HG02970 (cell line): ENCODE data around the gene MAPK9.

Experiments used
- ATAC-seq: cut with Tn5 transposase; IDR thresholded peaks from one replicate; pipeline ENCODE4 v1.9.1; 2021; ENCODE audit warnings: mild to moderate bottlenecking, moderate library complexity, moderate number of reproducible peaks; ENCODE audit not compliant: unreplicated experiment, low FRiP score

Gene MAPK9

DNA sequence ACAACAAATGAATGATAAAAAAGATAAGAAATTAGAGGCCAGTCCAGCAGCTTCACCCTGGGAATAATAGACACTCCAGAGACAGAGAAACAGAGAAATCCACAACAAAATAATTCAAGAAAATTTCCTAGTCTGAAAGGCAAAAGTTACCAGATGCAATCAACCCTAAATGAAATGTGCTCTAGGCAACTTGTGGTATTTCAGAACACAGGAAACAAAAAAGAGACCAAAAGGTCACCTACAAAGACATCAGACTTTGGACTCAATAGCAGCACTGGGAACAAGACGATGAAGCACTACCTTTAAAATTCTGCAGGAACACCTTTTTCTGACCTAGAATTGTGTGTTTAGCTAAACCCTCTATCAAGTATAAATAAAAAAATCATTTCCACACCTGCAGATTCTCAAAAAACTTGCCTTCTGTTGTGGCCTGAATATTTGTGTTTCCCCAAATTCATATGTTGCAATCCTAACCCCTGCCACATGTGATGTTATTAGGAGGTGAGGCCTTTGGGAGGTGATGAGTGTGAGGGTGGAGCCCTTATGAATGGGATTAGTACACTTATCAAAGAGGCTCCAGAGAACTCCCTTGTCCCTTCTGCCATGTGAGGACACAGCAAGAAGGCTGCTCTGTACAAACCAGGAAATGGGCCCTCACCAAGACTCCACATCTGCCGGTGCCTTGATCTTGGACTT is 5.9 kb upstream of the MAPK9 start:
- no peak for ATAC-seq

DNA sequence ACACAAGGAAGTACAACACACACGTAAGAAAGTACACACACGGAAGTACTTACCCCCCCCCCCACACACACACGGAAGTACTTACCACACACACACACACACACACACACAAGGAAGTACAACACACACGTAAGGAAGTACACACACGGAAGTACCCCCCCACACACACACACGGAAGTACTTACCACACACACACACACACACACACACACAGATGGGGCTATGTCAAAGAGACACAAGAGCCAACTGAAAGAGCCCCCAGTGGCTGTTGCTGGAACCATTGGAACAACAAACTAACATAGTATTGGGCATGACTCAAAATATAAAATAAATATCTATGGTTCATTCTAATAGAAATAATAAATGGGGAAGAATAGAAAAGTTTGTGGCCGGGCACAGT is 4.9 kb upstream of the MAPK9 start:
- no peak for ATAC-seq

DNA sequence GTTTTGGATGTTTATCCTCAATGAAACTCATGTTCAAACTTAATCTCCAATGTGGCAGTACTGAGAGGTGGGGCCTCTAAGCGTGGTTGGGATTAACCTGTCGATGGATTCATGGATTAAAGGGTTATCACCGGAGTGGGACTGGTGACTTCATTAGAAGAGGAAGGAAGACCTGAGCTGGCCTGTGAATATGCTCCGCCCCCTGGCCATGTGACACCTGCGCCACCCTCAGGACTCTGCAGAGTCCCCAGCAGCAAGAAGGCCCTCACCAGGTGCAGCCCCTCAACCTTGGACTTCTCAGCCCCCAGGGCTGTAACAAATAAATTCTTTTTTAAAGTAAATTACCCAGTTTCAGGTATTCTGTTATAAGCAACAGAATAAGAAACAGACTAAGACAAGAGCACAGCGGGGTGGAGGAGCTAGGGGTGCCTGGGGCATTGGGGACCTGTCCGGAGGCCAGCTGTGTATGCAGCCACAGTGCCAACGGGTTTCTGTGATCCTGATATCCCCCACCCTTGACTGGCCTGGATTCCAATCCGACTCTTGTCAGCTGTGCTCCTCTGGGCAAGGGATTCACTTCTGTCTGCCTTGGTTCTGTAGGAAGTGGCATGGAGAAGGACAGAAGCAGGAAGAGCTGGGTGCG is 3.2 kb upstream of the MAPK9 start:
- no peak for ATAC-seq

DNA sequence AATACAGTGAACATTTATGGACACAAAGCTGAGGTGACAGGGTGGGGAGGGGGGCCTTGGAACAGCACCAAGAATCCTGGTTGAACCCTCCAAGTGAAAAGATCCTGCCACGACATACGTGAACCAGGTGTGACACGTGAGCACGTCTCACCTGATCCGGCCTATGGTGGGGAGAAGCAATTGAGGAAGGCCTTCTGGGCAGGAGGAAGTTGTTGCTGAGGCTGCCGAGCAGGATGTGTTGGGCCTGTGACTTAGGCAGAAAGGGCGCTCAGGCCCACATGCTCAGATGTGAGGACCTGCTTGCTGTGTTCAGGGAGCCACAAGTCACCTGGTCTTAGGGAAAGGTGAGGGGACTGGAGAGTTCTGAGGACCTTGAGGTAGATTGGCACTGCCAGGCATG is 2.5 kb upstream of the MAPK9 start:
- no peak for ATAC-seq

DNA sequence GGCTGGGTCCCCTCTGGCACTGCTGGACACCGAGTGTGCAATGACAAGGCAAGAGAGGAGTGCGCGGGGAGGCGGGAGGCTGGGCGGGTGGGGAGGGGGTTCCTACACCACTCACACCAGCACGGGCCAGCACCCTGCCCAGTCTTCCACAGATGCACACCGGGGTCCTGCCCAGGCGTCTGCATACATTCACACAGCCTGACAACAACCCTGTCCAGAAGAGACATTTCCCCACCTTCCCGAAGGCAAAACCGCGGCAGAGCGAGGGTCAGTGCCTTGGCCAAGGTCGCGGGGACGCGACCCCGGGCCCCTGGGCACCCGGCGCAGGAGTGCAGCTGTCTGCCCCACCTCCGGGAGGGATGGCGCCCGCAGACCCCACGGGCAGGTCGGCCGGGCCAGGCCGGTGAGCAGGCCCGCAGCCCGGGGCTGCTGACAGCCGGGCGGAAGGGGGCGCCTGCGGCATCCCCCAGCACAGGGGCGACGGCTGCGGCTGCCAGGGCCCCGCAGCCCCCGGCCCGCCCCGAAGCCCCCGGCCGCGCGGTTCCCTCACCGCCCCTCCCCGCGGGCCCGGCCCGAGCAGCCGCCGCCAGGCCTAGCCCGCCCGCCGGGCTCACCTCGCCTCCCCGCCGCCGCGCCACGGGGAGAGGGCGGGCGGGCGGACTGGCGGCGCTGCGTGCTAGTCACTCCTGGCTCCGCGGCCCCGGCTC is 496 bp downstream of the MAPK9 start:
- ATAC-seq, result peak; percentile 10

DNA sequence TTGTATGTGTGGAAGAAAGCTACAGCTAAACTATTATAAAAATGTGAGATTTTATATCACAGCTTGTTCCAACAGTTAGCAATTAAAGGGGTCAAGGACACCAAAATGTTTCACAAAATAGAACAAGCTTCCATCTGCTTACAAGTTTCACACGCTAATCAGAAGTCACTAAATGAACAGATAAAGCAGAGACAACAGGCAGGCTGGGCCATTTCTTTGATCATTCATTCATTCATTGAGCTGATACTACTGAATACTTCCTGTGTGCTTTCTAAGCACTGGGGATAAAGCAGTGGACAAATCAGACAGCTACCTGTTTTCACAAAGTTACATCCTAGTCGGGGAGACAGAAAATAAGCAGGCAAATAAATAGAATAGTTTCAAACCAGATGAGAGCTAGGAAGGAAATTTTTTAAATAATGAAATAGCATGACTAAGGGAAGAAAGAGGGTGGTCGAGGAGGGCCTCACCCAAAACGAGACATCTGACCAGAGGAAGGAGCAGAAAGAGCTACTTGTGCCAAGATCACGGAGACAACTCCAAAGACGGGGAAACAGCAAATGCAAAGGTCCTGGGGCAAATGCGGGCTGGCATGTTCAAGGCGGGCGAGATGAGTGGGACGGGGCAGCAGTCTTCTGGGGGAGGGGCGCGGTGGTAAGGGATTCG is 1.2 kb downstream of the MAPK9 start:
- ATAC-seq, result no peak

DNA sequence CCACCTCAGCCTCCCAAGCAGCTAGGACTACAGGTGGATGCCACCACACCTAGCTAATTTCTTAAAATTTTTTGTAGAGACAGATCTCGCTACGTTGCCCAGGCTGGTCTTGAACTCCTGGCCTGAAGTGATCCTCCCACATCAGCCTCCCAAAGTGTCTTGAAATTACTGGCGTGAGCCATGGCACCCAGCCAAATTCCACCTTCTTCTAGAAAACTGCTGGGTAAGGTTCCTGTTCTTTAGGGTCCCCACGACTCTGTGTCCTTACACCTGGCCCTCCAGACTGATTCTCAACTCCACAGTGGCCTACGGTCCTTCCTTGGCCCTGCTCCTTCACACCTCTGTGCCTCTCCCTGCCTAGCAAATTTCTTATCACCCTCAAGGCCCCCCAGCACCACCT is 1.9 kb downstream of the MAPK9 start:
- ATAC-seq, result no peak

DNA sequence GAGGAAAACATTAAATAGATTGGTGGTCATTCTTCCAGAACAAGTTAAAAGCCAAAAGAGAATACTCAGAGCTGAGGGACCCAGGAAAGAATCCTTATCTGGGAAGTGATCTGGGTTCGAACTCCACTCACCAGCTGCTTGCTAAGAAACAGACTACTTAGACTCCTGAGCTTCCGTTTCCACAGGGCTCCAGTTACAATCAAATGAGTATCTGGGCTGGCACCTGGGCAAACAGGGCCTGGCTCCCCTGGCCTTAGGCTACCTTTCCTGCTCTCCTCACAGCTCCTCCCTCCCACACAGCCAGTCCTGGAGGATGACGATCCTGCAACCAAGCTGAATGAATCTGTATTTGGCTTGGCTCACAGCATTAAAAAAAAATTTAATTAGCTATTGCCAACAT is 2.5 kb downstream of the MAPK9 start:
- no peak for ATAC-seq

DNA sequence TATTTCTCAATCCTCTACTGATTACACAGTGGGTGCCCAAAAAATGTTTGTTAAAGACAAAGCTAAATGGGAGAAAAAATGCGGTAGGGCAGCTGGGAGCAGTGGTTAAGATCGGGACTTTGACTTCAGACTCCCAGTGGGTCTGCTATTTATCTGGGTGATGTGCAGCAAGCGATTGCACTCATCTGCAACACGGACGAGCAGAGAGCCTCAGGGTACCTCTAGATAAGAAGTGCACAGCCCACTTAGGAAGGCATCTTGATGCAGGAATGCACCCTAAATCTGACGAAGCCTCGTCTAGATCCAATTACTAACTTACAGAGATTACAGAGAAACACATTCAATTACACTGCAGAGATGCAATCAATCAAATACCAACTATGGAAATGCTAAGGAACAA is 4.0 kb downstream of the MAPK9 start:
- no peak for ATAC-seq

DNA sequence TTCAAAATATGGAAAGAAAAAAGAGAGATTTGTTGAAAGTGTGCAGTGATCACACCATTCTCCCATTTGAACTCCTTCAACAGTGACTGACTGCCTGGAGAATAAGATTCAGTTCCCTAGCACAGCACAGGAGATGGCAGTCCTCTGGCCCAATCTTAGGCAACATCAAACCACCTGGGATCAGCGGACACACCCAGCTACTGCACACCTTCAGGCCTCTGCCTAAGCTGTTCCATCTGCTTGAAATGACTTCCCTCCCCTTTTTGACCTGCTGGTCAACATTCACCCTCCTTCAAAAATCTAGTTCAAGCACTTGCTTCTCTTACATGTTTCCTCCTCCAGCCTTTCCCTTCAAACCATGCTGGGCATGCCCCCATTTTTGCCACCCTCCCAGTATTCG is 4.5 kb downstream of the MAPK9 start:
- ATAC-seq, result no peak

DNA sequence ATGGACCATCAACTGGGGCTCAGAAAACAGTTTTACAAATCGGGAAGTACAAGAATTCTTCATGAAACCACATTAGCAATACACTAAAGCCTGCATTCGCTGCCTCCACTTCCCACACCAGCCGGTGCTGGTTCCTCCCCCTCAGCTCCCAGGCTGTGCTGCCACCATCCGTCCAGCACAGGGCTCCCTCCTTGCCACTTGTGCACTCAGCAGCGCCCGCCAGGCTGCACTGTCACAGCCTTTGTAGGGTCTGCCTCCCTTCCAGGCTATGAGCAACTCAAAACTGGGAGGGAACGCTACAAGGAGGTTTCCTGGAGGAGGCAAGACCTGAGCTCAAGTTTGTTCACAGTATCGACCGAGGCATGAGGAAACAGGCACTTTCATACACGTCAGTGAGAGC is 7.7 kb downstream of the MAPK9 start:
- ATAC-seq, result no peak

DNA sequence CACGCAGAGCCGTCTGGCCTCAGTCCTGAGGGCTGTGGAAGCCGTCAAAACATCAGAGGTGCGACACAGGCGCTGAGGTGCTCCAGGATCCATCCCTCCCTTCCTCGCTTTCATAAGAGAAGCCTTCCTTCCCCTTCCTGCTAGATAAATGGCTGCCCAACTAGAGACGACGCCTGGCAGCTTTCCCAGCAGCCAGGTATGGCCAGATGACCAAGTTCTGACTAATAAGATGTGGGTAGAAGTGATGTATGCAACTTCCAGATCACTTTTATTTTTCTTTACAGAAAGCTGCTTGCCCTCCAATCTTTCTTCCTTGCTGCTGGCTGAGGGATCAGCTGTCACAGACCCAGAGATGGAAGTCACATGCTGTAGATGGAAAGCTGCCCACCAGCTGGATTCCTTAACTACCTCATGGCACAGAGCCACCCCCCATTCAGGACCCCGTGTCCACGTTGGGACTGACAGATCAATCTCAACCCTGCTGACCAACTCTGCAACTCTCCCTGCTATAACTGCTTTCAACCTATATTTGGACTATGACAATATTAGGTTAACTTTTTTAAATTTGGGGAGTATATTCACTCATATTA is 8.8 kb downstream of the MAPK9 start:
- ATAC-seq, result no peak

DNA sequence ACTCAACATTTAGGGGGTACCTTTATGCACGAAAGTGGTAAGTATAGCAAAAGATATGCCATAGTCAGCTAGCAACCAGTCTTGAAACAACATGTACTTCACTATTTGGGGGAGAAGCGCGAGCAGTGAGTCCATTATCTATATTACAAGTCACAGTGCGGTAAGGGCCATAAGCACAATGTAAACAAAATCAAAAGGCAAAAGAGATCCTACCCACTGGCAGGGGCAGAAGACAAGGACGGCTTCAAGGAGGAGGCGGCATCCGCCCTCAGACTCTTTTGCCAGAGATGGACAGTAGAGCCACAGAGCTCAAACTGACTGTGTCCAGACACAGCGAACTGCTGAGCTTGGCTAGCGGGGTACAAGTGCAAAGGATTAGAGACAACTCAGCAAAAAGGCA is 9.6 kb downstream of the MAPK9 start:
- ATAC-seq, result no peak

DNA sequence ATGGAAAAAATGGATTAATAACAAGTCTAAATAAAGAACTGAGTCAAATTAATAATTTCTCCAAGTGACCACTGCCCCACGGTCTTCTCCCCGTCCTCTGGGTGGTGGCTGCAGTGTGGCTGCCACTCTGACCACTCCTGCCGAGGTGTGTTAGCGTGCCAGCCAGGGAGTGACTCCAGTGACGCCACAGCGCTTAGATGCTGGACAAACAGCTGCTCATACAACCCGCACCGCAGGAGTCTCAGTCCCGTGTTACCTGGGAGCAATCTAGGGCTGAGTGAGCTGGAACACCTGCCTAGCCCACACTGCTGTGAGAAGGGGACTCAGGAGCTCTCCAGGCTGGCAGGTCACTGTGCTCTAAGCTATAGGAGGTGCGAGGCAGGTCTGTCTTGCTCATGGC is 10.2 kb downstream of the MAPK9 start:
- ATAC-seq, result no peak

DNA sequence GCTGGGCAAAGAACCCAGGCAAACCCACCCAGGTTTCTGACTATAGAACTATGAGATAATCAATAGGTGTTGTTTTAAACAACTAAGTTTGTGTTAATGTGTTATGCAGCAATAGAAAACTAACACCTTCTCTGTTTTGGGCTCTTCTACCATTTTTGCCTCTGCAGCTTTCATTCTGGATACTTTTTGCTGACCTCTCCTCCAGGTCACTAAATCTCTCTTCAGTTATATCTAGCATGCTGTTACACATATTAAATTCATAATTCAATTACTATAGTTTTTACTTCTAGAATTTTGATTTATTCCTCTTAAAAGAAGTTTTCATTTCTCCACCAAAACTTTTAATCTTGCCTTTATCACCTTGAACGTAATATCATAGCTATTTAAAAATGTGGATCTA is 17.2 kb downstream of the MAPK9 start:
- no peak for ATAC-seq

DNA sequence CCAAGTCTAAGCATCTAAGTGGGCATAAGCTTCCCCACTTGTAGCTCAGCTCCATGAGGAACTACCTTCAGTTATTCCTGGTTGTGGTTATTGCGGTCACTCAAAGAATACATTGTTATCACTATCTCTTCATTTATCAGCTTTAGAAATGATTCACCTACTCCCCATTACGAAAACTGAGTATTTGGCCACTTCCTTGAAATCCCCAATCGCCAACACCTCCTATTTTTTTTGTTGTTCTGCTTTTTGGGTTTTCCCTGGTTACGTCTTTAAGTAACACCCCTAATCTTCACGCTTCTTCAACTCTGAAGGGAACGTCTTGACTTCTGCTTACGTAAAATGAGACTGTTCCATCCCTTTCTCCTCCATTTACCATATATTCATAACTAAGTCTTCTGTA is 20.7 kb downstream of the MAPK9 start:
- ATAC-seq, result no peak

DNA sequence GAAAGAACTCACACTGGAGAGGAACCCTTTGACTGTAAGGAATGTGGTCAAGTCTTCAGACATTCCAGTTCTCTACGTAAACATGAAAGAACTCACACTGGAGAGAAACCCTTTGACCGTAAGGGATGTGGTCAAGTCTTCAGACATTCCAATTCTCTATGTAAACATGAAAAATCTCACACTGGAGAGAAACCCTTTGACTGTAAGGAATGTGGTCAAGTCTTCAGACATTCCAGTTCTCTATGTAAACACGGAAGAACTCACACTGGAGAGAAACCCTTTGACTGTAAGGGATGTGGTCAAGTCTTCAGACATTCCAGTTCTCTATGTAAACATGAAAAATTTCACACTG is 32.6 kb downstream of the MAPK9 start:
- no peak for ATAC-seq

DNA sequence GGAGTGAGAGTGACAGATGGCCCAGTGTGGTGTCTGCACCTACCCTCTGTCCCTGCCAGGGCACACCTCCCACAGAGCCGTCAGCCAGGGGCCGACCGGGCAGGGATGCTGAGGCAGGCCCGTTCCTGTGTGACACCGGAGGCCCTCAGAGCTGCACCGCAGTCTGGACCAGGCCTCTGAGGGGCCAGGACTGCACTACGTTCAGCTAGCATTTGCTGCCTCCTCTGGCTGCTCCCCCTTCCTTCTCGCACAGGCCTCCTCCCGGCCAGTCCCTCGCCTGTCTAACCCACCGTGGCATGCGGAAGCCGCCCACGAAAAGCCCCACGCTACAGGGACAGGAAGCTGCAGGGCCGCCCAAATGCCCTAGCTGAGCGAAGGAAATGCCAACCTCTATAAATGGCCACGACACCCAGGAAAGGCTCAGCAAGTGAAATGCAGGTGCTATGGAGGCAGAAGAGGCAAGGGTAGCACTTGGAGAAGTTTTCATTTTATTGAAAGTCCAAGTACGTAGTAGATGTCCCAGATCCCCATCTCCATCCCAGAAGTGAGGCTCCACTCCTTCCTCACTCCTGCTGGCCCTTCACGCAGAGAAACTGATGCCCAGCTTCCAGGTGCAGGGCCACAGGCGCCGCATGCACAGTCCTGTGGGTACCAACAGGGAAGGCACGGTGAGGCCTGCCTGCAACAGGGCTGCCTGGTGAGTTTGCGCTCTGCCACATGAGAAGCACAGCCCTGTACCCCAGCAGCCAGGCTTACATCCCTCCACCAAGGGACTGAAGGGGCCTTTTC is 38.7 kb downstream of the MAPK9 start:
- ATAC-seq, result no peak

DNA sequence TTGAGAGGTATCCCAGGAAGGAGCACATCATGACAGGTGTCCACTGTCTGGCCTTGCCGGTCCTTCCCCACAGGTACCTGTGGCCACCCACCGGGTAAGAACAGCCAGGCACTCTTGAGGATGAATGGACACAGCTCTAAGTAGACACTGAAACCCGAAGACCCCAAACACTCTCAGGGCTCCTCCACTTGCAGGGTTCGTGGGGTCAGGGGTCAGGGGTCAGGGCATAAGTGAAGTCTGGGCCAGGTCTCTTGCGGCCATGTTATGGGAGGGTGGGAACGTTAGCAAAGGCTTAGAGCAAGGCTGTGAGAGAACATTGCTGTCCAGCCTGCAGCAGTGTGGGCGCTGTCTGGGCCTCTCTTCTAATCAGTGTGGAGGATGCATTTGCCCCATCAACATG is 40.0 kb downstream of the MAPK9 start:
- no peak for ATAC-seq

DNA sequence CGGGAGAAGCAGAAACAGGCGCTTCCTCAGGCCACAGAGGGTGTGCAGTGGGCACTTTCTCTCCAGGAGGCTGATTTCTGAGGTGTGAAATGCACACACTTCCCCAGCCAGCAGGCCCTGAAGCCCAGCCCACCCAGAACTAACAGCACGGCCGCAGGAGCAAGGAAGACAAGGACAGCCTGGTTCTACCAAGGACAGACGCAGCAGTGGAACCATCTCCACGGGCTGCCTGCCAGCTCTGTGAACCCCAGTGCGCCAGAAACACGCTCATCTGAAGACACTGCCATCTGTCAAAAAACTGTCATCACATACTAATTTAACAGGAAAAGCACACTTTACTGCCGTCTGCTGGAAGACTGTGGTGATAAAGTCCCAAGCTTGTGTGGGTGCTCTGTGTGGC is 40.7 kb downstream of the MAPK9 start:
- ATAC-seq, result no peak
